H1 (cell line): ENCODE measurements around the gene MLH3. TPM values are rescaled to one million over a fixed set of nuclear protein-coding genes. Genes with fewer than 3 reads are reported as not detected.

Experiments used
- CTCF ChIA-PET: fragments of 300-600 bp; sonication (Branson Sonifier 250); formaldehyde crosslinking; loops from one replicate; lab custom pipeline; 2021; ENCODE audit not compliant: partially characterized antibody; lab: Charles Lee
- POLR2A ChIA-PET: fragments of 300-600 bp; sonication (Branson Sonifier 250); formaldehyde crosslinking; loops from one replicate; lab custom pipeline; 2021; ENCODE audit warnings: inconsistent platforms; ENCODE audit not compliant: partially characterized antibody; lab: Charles Lee
- DNase-seq, 2 experiments: peaks; one replicate each; pipeline versions ENCODE4 v3.0.0 to v3.0.0-alpha.2; 2010 to 2022; ENCODE audit warnings: low spot score in 2 of 2, low read depth in 1 of 2, mixed read lengths in 1 of 2
- FAIRE-seq: peaks from 2 replicates; lab custom pipeline; 2011; peaks lifted over from hg19 to GRCh38; lab: Jason Lieb, UNC
- H2AFZ ChIP-seq: 2 replicates; pipeline ENCODE4 v1.8.1; 2012; ENCODE audit warnings: low read length, inconsistent platforms
- H2AK5ac ChIP-seq: 2 replicates; pipeline ENCODE4 v1.6.1; 2013; ENCODE audit warnings: low read depth, low read length
- H2BK120ac ChIP-seq: replicated peaks from 2 replicates; pipeline ENCODE3; 2013; ENCODE audit warnings: low read depth, low read length, inconsistent platforms
- H2BK12ac ChIP-seq: 2 replicates; pipeline ENCODE4 v1.6.1; 2013; ENCODE audit warnings: low read depth, low read length
- H2BK15ac ChIP-seq: 2 replicates; pipeline ENCODE4 v1.6.1; 2013; ENCODE audit warnings: low read length
- H2BK20ac ChIP-seq: 2 replicates; pipeline ENCODE4 v1.6.1; 2013; ENCODE audit warnings: low read length
- H2BK5ac ChIP-seq: 2 replicates; pipeline ENCODE4 v1.6.1; 2013; ENCODE audit warnings: low read depth, low read length
- H3K14ac ChIP-seq: 2 replicates; pipeline ENCODE4 v1.6.1; 2013; ENCODE audit warnings: inconsistent platforms; ENCODE audit not compliant: insufficient read length
- H3K18ac ChIP-seq: 2 replicates; pipeline ENCODE4 v1.6.1; 2013; ENCODE audit warnings: low read length; ENCODE audit errors: extremely low read depth
- H3K23ac ChIP-seq: 2 replicates; pipeline ENCODE4 v1.6.1; 2013; ENCODE audit warnings: inconsistent platforms; ENCODE audit not compliant: insufficient read length
- H3K23me2 ChIP-seq: 2 replicates; pipeline ENCODE4 v1.6.1; 2013; ENCODE audit warnings: low read depth, low read length
- H3K27ac ChIP-seq: 2 replicates; pipeline ENCODE4 v1.6.1; 2011; ENCODE audit warnings: low read depth, low read length, inconsistent platforms
- H3K27me3 ChIP-seq, 4 experiments: replicated peaks in 1 of 4; 1 replicate in 1 of 4; 2 replicates in 3 of 4; pipeline versions ENCODE4 v1.6.1 to v1.8.1; 2011 to 2013; ENCODE audit warnings: low read length in 3 of 4, mild to moderate bottlenecking in 3 of 4, inconsistent platforms in 2 of 4, mixed read lengths in 2 of 4, moderate library complexity in 1 of 4; ENCODE audit not compliant: control insufficient read depth in 3 of 4, insufficient read depth in 3 of 4; ENCODE audit errors: extremely low read depth in 1 of 4
- H3K36me3 ChIP-seq, 4 experiments: 2 replicates each; pipeline versions ENCODE4 v1.6.1 to v1.8.1; 2011 to 2013; ENCODE audit warnings: mild to moderate bottlenecking in 4 of 4, low read length in 3 of 4, moderate library complexity in 2 of 4, control low read depth in 1 of 4, inconsistent platforms in 1 of 4; ENCODE audit not compliant: insufficient read depth in 4 of 4, control insufficient read depth in 2 of 4
- H3K4ac ChIP-seq: replicated peaks from 2 replicates; pipeline ENCODE3; 2013; ENCODE audit warnings: low read length, low read depth, mixed read lengths, inconsistent platforms; ENCODE audit not compliant: insufficient read length
- H3K4me1 ChIP-seq, 4 experiments: replicated peaks in 1 of 4; 1 replicate in 1 of 4; 2 replicates in 3 of 4; pipeline versions ENCODE4 v1.6.1 to v1.8.1; 2011 to 2013; ENCODE audit warnings: low read length in 3 of 4, inconsistent platforms in 2 of 4, mixed read lengths in 1 of 4; ENCODE audit not compliant: insufficient read depth in 4 of 4, control insufficient read depth in 3 of 4
- H3K4me2 ChIP-seq, 2 experiments: 2 replicates each; pipeline versions ENCODE4 v1.6.1 to v1.8.1; 2011 to 2013; ENCODE audit warnings: low read depth in 2 of 2, low read length in 2 of 2, control low read depth in 1 of 2, inconsistent platforms in 1 of 2, mild to moderate bottlenecking in 1 of 2; ENCODE audit not compliant: insufficient read depth in 1 of 2
- H3K4me3 ChIP-seq, 4 experiments: fragments of 200-600, 300-600 bp in 1 of 4; sonication (generic), shearing (Covaris generic), sonication (Bioruptor Twin) in 1 of 4; 2 replicates each; pipeline versions ENCODE4 v1.5.1 to v1.8.1; 2011 to 2016; ENCODE audit warnings: low read length in 4 of 4, low read depth in 3 of 4, control low read depth in 2 of 4, inconsistent platforms in 2 of 4, mild to moderate bottlenecking in 2 of 4, mixed read lengths in 1 of 4, moderate library complexity in 1 of 4; ENCODE audit not compliant: insufficient read depth in 2 of 4; ENCODE audit errors: extremely low read depth in 1 of 4
- H3K56ac ChIP-seq: replicated peaks from 2 replicates; pipeline ENCODE3; 2013; ENCODE audit warnings: low read depth, mild to moderate bottlenecking, mixed read lengths, low read length, inconsistent platforms; ENCODE audit not compliant: insufficient read length
- H3K79me1 ChIP-seq: 2 replicates; pipeline ENCODE4 v1.6.1; 2013; ENCODE audit warnings: low read depth, low read length, control low read depth
- H3K79me2 ChIP-seq, 2 experiments: 2 replicates each; pipeline versions ENCODE4 v1.6.1 to v1.8.1; 2012 to 2013; ENCODE audit warnings: low read length in 2 of 2, mild to moderate bottlenecking in 2 of 2, inconsistent platforms in 1 of 2; ENCODE audit not compliant: insufficient read depth in 2 of 2, control insufficient read depth in 1 of 2
- H3K9ac ChIP-seq, 4 experiments: replicated peaks in 1 of 4; 1 replicate in 1 of 4; 2 replicates in 3 of 4; pipeline versions ENCODE4 v1.6.1 to v1.8.1; 2011 to 2013; ENCODE audit warnings: low read depth in 3 of 4, low read length in 3 of 4, control low read depth in 2 of 4, mild to moderate bottlenecking in 2 of 4, moderate library complexity in 2 of 4, inconsistent platforms in 1 of 4; ENCODE audit errors: extremely low read depth in 1 of 4
- H3K9me3 ChIP-seq, 2 experiments: 2 replicates each; pipeline versions ENCODE4 v1.6.1 to v1.8.1; 2012 to 2013; ENCODE audit warnings: mild to moderate bottlenecking in 2 of 2, moderate library complexity in 2 of 2, control low read depth in 1 of 2, inconsistent platforms in 1 of 2, low read depth in 1 of 2, low read length in 1 of 2, mixed read lengths in 1 of 2; ENCODE audit not compliant: insufficient read depth in 2 of 2
- H4K20me1 ChIP-seq, 2 experiments: replicated peaks in 1 of 2; 2 replicates each; pipeline versions ENCODE3 to v1.8.1; 2011 to 2013; ENCODE audit warnings: inconsistent platforms in 2 of 2, low read length in 2 of 2, mild to moderate bottlenecking in 1 of 2; ENCODE audit not compliant: insufficient read depth in 2 of 2, control insufficient read depth in 1 of 2
- H4K5ac ChIP-seq: 2 replicates; pipeline ENCODE4 v1.6.1; 2013; ENCODE audit warnings: low read length, low read depth, mixed read lengths, inconsistent platforms; ENCODE audit not compliant: insufficient read length
- H4K8ac ChIP-seq: 2 replicates; pipeline ENCODE4 v1.8.0; 2013; ENCODE audit warnings: mild to moderate bottlenecking, moderate library complexity, low read length, inconsistent platforms; ENCODE audit not compliant: insufficient read depth; ENCODE audit errors: extremely low read depth
- H4K91ac ChIP-seq: replicated peaks from 2 replicates; pipeline ENCODE3; 2013; ENCODE audit warnings: low read length, mixed read lengths, inconsistent platforms; ENCODE audit not compliant: insufficient read length
- ATF2 ChIP-seq: IDR thresholded peaks from 2 replicates; pipeline ENCODE4 v1.6.1; 2012; ENCODE audit warnings: low read length, inconsistent platforms
- CTCF ChIP-seq, 3 experiments: IDR thresholded peaks; 1 replicate in 2 of 3; 2 replicates in 1 of 3; pipeline versions ENCODE4 v1.5.1 to v1.6.1; 2011; ENCODE audit warnings: low read length in 3 of 3, mild to moderate bottlenecking in 3 of 3, inconsistent platforms in 2 of 3, low read depth in 1 of 3, moderate library complexity in 1 of 3; ENCODE audit not compliant: insufficient read depth in 1 of 3; ENCODE audit errors: control extremely low read depth in 1 of 3
- JUN ChIP-seq: IDR thresholded peaks from 2 replicates; pipeline ENCODE4 v1.6.1; 2011; ENCODE audit warnings: low read depth, mild to moderate bottlenecking, improper control_type of control experiment, low read length
- TAF1 ChIP-seq: IDR thresholded peaks from 2 replicates; pipeline ENCODE4 v1.6.1; 2011; ENCODE audit warnings: mild to moderate bottlenecking, low read depth, low read length
- WGBS, 2 experiments: shearing (Covaris generic) in 1 of 2; methylation state at CpG; one replicate each; pipeline versions ENCODE4 v1.1.6 to v1.1.7; 2013 to 2015; ENCODE audit warnings: low lambda C conversion rate in 2 of 2, mixed read lengths in 2 of 2, inconsistent platforms in 1 of 2, low coverage in 1 of 2, missing lambda C conversion rate in 1 of 2; ENCODE audit not compliant: insufficient replicate concordance in 2 of 2, insufficient coverage in 1 of 2, insufficient read length in 1 of 2; ENCODE audit errors: extremely low coverage in 1 of 2, missing lambda C conversion rate in 1 of 2; 5-methylcytosine and 5-hydroxymethylcytosine counted together
- polyA plus RNA-seq, 7 experiments: library from polyadenylated mRNA; depleted of rRNA in 3 of 7; stranded (reverse) in 5 of 7; unstranded in 2 of 7; fragments of >200 nt in 5 of 7; fragments of 200-250 nt in 2 of 7; gene quantifications; 1 replicate in 5 of 7; 2 replicates in 1 of 7; 4 replicates in 1 of 7; pipeline versions ENCODE4 v1.2.1 to v1.2.3, GENCODE V29; 2011 to 2013; ENCODE audit warnings: missing spikeins in 2 of 7, mixed read lengths in 2 of 7
- total RNA-seq: library from RNA; stranded (reverse); fragmentation: NEBNext Ultra II Directional; extraction: Animal tissue kit (Norgen Biotek cat#: 25700); gene quantifications from 2 replicates; pipeline ENCODE4 v1.2.1, GENCODE V29; 2021

MLH3 gene
- total and polyA plus RNA-seq, 2 of the 8 experiments (the other 6 are each of a cell fraction or from before 2014, with no cell fraction given), result 9.3 to 20.1 TPM

- Histone ChIP-seq H3K79me2 (no peaks in the 10 kb centered on the region), H3K27ac (no peak overlapping the region), H3K27me3 (no peaks in the 10 kb centered on the region), H3K23me2 (no peaks in the 10 kb centered on the region), H3K4me2 (no peak overlapping the region), H3K9ac (no peak overlapping the region), H3K56ac (no peak overlapping the region), H2AFZ (no peak overlapping the region), H3K4me3 (no peak overlapping the region), H4K5ac (no peak overlapping the region), H2BK20ac (no peak overlapping the region), H4K8ac (no peak overlapping the region), H2AK5ac (no peak overlapping the region), H4K91ac (no peak overlapping the region), H3K4ac (no peak overlapping the region), H2BK12ac (no peak overlapping the region), H3K79me1 (no peaks in the 10 kb centered on the region), H3K9me3 (no peaks in the 10 kb centered on the region), H3K14ac (no peak overlapping the region), H3K18ac (no peak overlapping the region), H3K4me1 (no peaks in the 10 kb centered on the region), H2BK120ac (no peak overlapping the region), H3K23ac (no peak overlapping the region), H4K20me1 (no peaks in the 10 kb centered on the region), H3K36me3 (peaks cover 2 to 34% (median 12%) of the 10 kb centered on the region in 4 experiments; a peak in 7 of 8 replicates), H2BK5ac (no peak overlapping the region), H2BK15ac (no peak overlapping the region)
- ChIA-PET POLR2A (interaction anchor here (1.1 to 1.3 kb wide), 2 partner anchors 13 to 52 kb away, joined by 3 read pairs; partner anchors contain the start of gene EIF2B2), CTCF (interaction anchor here (0.8 to 1.3 kb wide), 3 partner anchors 71 to 110 kb away, joined by 3 to 5 read pairs (median 4); no protein-coding TSS in a partner anchor)
- no peak for DNase-seq
- FAIRE-seq, result no peak
- TF ChIP-seq CTCF (IDR thresholded peaks at IDR 0.05; ENCODE audit: control extremely low read depth in 1 of 3, insufficient read depth in 1 of 3, low read depth in 1 of 3, low read length in 3 of 3), result no peak
- TF ChIP-seq JUN, result no peak
- TF ChIP-seq TAF1, result no peak
- TF ChIP-seq ATF2, result no peak
- WGBS, 2 experiments, result 92% methylated on average over 5 of the region's 5 CpGs; no CpG with 5 or more reads in 1 of the 2 experiments
These were observed 35.8 kb downstream of the MLH3 start for GRCh38 chr14:75015496-75015895.
